Measurements from ENCODE around the gene KCNH1.
"Not testable (repeated sequence)": the region's sequence is repeated elsewhere in the genome, so short reads cannot be mapped to it uniquely, and the experiment has no call there.

Gene KCNH1

GRCh38 chr1:210978316-210978973, 155.5 kb downstream of the KCNH1 start:
- H3K9ac ChIP-seq (ENCODE audit: low read depth, low read length, poor library complexity), result no peak overlapping the region
- no peaks in the 10 kb centered on the region for H3K27me3 ChIP-seq (ENCODE audit: control insufficient read depth in 3 of 3, insufficient read depth in 3 of 3, low read depth in 1 of 3, low read length in 3 of 3)
- DNase-seq (ENCODE audit: low spot score), result no peak
- H2BK12ac ChIP-seq (ENCODE audit: low read length), result no peak overlapping the region
- H3K4me3 ChIP-seq (ENCODE audit: low read length in 2 of 2), result no peak overlapping the region
- H3K9me3 ChIP-seq (replicated peaks in 1 of 2; ENCODE audit: control insufficient read depth in 2 of 2, insufficient read depth in 1 of 2, low read depth in 1 of 2, low read length in 2 of 2), result no peaks in the 10 kb centered on the region
- H3K4me1 ChIP-seq (ENCODE audit: control insufficient read depth in 2 of 2, insufficient read depth in 1 of 2, low read depth in 1 of 2, low read length in 2 of 2), result peaks cover 0 to 4% of the 10 kb centered on the region in 2 donors
- no peak overlapping the region for H2AFZ ChIP-seq (ENCODE audit: low read length)
- no peaks in the 10 kb centered on the region for H3K79me1 ChIP-seq (ENCODE audit: low read depth, low read length)
- no peak overlapping the region for H2BK15ac ChIP-seq (ENCODE audit: low read length)
- no peak overlapping the region for H3K27ac ChIP-seq (replicated peaks; ENCODE audit: low read length)
- H3K36me3 ChIP-seq (replicated peaks in 1 of 2; ENCODE audit: control insufficient read depth in 2 of 2, insufficient read depth in 2 of 2, low read length in 2 of 2), result no peaks in the 10 kb centered on the region
- no peak overlapping the region for H2AK5ac ChIP-seq (ENCODE audit: low read depth, low read length)
- no peak overlapping the region for H4K8ac ChIP-seq (ENCODE audit: low read depth, low read length)
- no CpG with 5 or more reads among the region's 6 CpGs for WGBS, 2 donors (ENCODE audit: extremely low coverage in 2 of 2, insufficient read length in 2 of 2, insufficient replicate concordance in 1 of 2)
- H2BK120ac ChIP-seq (ENCODE audit: low read depth, low read length), result no peak overlapping the region
- H3K4ac ChIP-seq (ENCODE audit: low read length), result no peak overlapping the region
- no peak overlapping the region for H2BK5ac ChIP-seq (ENCODE audit: low read length)
- no peak overlapping the region for H3K14ac ChIP-seq (ENCODE audit: low read length)
- no peak overlapping the region for H3K23ac ChIP-seq (ENCODE audit: low read depth, low read length, poor library complexity)
- no peak overlapping the region for H3K4me2 ChIP-seq (ENCODE audit: insufficient read depth, low read length, poor library complexity, severe bottlenecking)
- no peak overlapping the region for H4K91ac ChIP-seq (ENCODE audit: low read depth, low read length, poor library complexity)
- H3K18ac ChIP-seq (ENCODE audit: low read length), result no peak overlapping the region

GRCh38 chr1:210951279-210951678, 182.7 kb downstream of the KCNH1 start:
- Histone ChIP-seq H3K14ac (ENCODE audit: low read length) (no peak overlapping the region), H3K9me3 (replicated peaks in 1 of 2; ENCODE audit: control insufficient read depth in 2 of 2, insufficient read depth in 1 of 2, low read depth in 1 of 2, low read length in 2 of 2) (no peaks in the 10 kb centered on the region), H4K8ac (ENCODE audit: low read depth, low read length) (no peak overlapping the region), H2AFZ (ENCODE audit: low read length) (no peak overlapping the region), H3K27me3 (ENCODE audit: control insufficient read depth in 3 of 3, insufficient read depth in 3 of 3, low read depth in 1 of 3, low read length in 3 of 3) (no peaks in the 10 kb centered on the region), H3K4ac (ENCODE audit: low read length) (no peak overlapping the region), H3K23ac (ENCODE audit: low read depth, low read length, poor library complexity) (no peak overlapping the region), H3K4me1 (ENCODE audit: control insufficient read depth in 2 of 2, insufficient read depth in 1 of 2, low read depth in 1 of 2, low read length in 2 of 2) (no peaks in the 10 kb centered on the region), H3K36me3 (replicated peaks in 1 of 2; ENCODE audit: control insufficient read depth in 2 of 2, insufficient read depth in 2 of 2, low read length in 2 of 2) (no peaks in the 10 kb centered on the region), H2BK12ac (ENCODE audit: low read length) (no peak overlapping the region), H2BK5ac (ENCODE audit: low read length) (no peak overlapping the region), H3K4me3 (ENCODE audit: low read length in 2 of 2) (no peak overlapping the region), H2BK120ac (ENCODE audit: low read depth, low read length) (no peak overlapping the region), H3K9ac (ENCODE audit: low read depth, low read length, poor library complexity) (no peak overlapping the region), H3K4me2 (ENCODE audit: insufficient read depth, low read length, poor library complexity, severe bottlenecking) (no peak overlapping the region), H3K79me1 (ENCODE audit: low read depth, low read length) (no peaks in the 10 kb centered on the region), H4K91ac (ENCODE audit: low read depth, low read length, poor library complexity) (no peak overlapping the region), H2AK5ac (ENCODE audit: low read depth, low read length) (no peak overlapping the region), H2BK15ac (ENCODE audit: low read length) (no peak overlapping the region), H3K27ac (replicated peaks; ENCODE audit: low read length) (no peak overlapping the region), H3K18ac (ENCODE audit: low read length) (no peak overlapping the region)
- WGBS, 2 donors (ENCODE audit: extremely low coverage in 2 of 2, insufficient read length in 2 of 2, insufficient replicate concordance in 1 of 2), result no CpG with 5 or more reads among the region's 7 CpGs
- no peak for DNase-seq (ENCODE audit: low spot score)

DNA sequence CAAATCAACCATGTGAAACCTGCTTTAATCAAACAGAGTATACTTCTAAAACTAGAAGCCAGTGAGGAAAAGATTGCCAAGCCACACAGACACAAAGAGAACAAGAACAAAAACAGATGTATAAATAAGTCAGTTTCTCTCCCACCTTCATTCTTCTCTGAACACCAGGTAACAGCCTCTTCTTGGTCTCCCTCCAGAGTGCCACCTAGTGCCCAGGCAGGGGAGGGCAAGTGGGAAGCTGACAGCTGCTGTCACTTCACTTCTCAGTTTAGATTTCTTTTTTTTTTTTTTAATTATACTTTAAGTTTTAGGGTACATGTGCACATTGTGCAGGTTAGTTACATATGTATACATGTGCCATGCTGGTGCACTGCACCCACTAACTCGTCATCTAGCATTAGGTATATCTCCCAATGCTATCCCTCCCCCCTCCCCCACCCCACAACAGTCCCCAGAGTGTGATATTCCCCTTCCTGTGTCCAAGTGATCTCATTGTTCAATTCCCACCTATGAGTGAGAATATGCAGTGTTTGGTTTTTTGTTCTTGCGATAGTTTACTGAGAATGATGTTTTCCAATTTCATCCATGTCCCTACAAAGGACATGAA, 183.9 kb downstream of the KCNH1 start:
- not testable (repeated sequence) for H2BK5ac ChIP-seq (ENCODE audit: low read length); H3K27ac ChIP-seq (replicated peaks; ENCODE audit: low read length); H4K8ac ChIP-seq (ENCODE audit: low read depth, low read length); H3K18ac ChIP-seq (ENCODE audit: low read length); H3K79me1 ChIP-seq (ENCODE audit: low read depth, low read length); H3K4me2 ChIP-seq (ENCODE audit: insufficient read depth, low read length, poor library complexity, severe bottlenecking); H3K4me1 ChIP-seq (ENCODE audit: control insufficient read depth in 2 of 2, insufficient read depth in 1 of 2, low read depth in 1 of 2, low read length in 2 of 2); H3K27me3 ChIP-seq (ENCODE audit: control insufficient read depth in 3 of 3, insufficient read depth in 3 of 3, low read depth in 1 of 3, low read length in 3 of 3); H3K36me3 ChIP-seq (replicated peaks in 1 of 2; ENCODE audit: control insufficient read depth in 2 of 2, insufficient read depth in 2 of 2, low read length in 2 of 2); H2BK12ac ChIP-seq (ENCODE audit: low read length); H2AFZ ChIP-seq (ENCODE audit: low read length); H2BK120ac ChIP-seq (ENCODE audit: low read depth, low read length); H4K91ac ChIP-seq (ENCODE audit: low read depth, low read length, poor library complexity); H2BK15ac ChIP-seq (ENCODE audit: low read length); H3K9ac ChIP-seq (ENCODE audit: low read depth, low read length, poor library complexity); H2AK5ac ChIP-seq (ENCODE audit: low read depth, low read length); H3K23ac ChIP-seq (ENCODE audit: low read depth, low read length, poor library complexity); H3K9me3 ChIP-seq (replicated peaks in 1 of 2; ENCODE audit: control insufficient read depth in 2 of 2, insufficient read depth in 1 of 2, low read depth in 1 of 2, low read length in 2 of 2); H3K4ac ChIP-seq (ENCODE audit: low read length); H3K14ac ChIP-seq (ENCODE audit: low read length); H3K4me3 ChIP-seq (ENCODE audit: low read length in 2 of 2)
- DNase-seq (ENCODE audit: low spot score), result peak; percentile 4
- no CpG with 5 or more reads among the region's 2 CpGs for WGBS, 2 donors (ENCODE audit: extremely low coverage in 2 of 2, insufficient read length in 2 of 2, insufficient replicate concordance in 1 of 2)

- Histone ChIP-seq H3K79me1 (ENCODE audit: low read depth, low read length) (no peaks in the 10 kb centered on the region), H3K9ac (ENCODE audit: low read depth, low read length, poor library complexity) (no peak overlapping the region), H3K9me3 (replicated peaks in 1 of 2; ENCODE audit: control insufficient read depth in 2 of 2, insufficient read depth in 1 of 2, low read depth in 1 of 2, low read length in 2 of 2) (no peaks in the 10 kb centered on the region), H2AFZ (ENCODE audit: low read length) (no peak overlapping the region), H2AK5ac (ENCODE audit: low read depth, low read length) (no peak overlapping the region), H3K36me3 (replicated peaks in 1 of 2; ENCODE audit: control insufficient read depth in 2 of 2, insufficient read depth in 2 of 2, low read length in 2 of 2) (no peaks in the 10 kb centered on the region), H4K91ac (ENCODE audit: low read depth, low read length, poor library complexity) (no peak overlapping the region), H3K4me2 (ENCODE audit: insufficient read depth, low read length, poor library complexity, severe bottlenecking) (no peak overlapping the region), H3K4ac (ENCODE audit: low read length) (no peak overlapping the region), H3K4me3 (ENCODE audit: low read length in 2 of 2) (no peak overlapping the region), H3K18ac (ENCODE audit: low read length) (no peak overlapping the region), H3K4me1 (ENCODE audit: control insufficient read depth in 2 of 2, insufficient read depth in 1 of 2, low read depth in 1 of 2, low read length in 2 of 2) (no peaks in the 10 kb centered on the region), H3K27me3 (ENCODE audit: control insufficient read depth in 3 of 3, insufficient read depth in 3 of 3, low read depth in 1 of 3, low read length in 3 of 3) (no peaks in the 10 kb centered on the region), H2BK5ac (ENCODE audit: low read length) (no peak overlapping the region), H2BK120ac (ENCODE audit: low read depth, low read length) (no peak overlapping the region), H2BK15ac (ENCODE audit: low read length) (no peak overlapping the region), H2BK12ac (ENCODE audit: low read length) (no peak overlapping the region), H3K27ac (replicated peaks; ENCODE audit: low read length) (no peak overlapping the region), H3K14ac (ENCODE audit: low read length) (no peak overlapping the region), H4K8ac (ENCODE audit: low read depth, low read length) (no peak overlapping the region), H3K23ac (ENCODE audit: low read depth, low read length, poor library complexity) (no peak overlapping the region)
- no CpG with 5 or more reads among the region's 7 CpGs for WGBS, 2 donors (ENCODE audit: extremely low coverage in 2 of 2, insufficient read length in 2 of 2, insufficient replicate concordance in 1 of 2)
- DNase-seq (ENCODE audit: low spot score), result no peak
Observed at GRCh38 chr1:210949489-210949888, 184.5 kb downstream of the KCNH1 start.

All from neuronal stem cell (in vitro differentiated cells).